Measurements from ENCODE around the gene TOGARAM2. TPM values are rescaled to one million over a fixed set of nuclear protein-coding genes. Genes with fewer than 3 reads are reported as not detected.

Gene TOGARAM2
- total and polyA plus RNA-seq, 2 of the 13 experiments (the other 11 are each of a cell fraction or from before 2014, with no cell fraction given): under 0.01 to 0.05 TPM

GRCh38 chr2:29053670-29054400 lies 72.7 kb downstream of the TOGARAM2 start:
- FAIRE-seq: no peak
- H3K4me2 ChIP-seq (ENCODE audit: low read depth, low read length): no peak overlapping the region
- no peaks in the 10 kb centered on the region for H3K36me3 ChIP-seq (replicated peaks in 1 of 2; ENCODE audit: control insufficient read depth in 1 of 2, insufficient read depth in 2 of 2, low read length in 2 of 2)
- ATAC-seq: no peak
- no peak for DNase-seq (ENCODE audit: low spot score)
- H3K4me1 ChIP-seq (ENCODE audit: insufficient read depth, low read length): no peaks in the 10 kb centered on the region
- BruUV-seq (replicated peaks): no TSS peak
- no peaks in the 10 kb centered on the region for H3K79me2 ChIP-seq (ENCODE audit: insufficient read depth, low read length)
- H3K9ac ChIP-seq (ENCODE audit: insufficient read depth, low read depth, low read length): no peak overlapping the region
- no peak overlapping the region for H3K27ac ChIP-seq (ENCODE audit: extremely low read length, insufficient read depth, low read length)
- no peak overlapping the region for H2AFZ ChIP-seq (ENCODE audit: low read length)
- H4K20me1 ChIP-seq (ENCODE audit: insufficient read depth, low read length): no peaks in the 10 kb centered on the region
- intact Hi-C loops (cut with micrococcal nuclease; ENCODE audit: unreplicated experiment): loop anchor here (2.0 kb wide), 1 partner anchor 143 kb away; no protein-coding TSS in a partner anchor
- H3K9me3 ChIP-seq (ENCODE audit: low read length): no peaks in the 10 kb centered on the region
- ChIA-PET POLR2A (no interaction called here), CTCF (ENCODE audit: low intra/inter-chr PET ratio, low total read pairs) (no interaction called here)
- H3K27me3 ChIP-seq (ENCODE audit: control insufficient read depth in 1 of 2, insufficient read depth in 2 of 2, low read length in 2 of 2): peaks cover 5 to 57% of the 10 kb centered on the region in 2 experiments; a peak in 3 of 5 replicates
- TF ChIP-seq ZNF235 (CRISPR knock-in tag; IDR thresholded peaks at IDR 0.05; ENCODE audit: borderline replicate concordance): no peak
- no peak for TF ChIP-seq ZNF883 (CRISPR knock-in tag; IDR thresholded peaks at IDR 0.05; ENCODE audit: not compliant biosample characterization)
- no peak for TF ChIP-seq ESRRA (CRISPR knock-in tag; IDR thresholded peaks at IDR 0.05; ENCODE audit: low read depth)
- TF ChIP-seq MAFG (CRISPR knock-in tag; IDR thresholded peaks at IDR 0.05): no peak
- no peak for TF ChIP-seq FOXP1 (IDR thresholded peaks at IDR 0.05)
- no peak for TF ChIP-seq FOXP1 (CRISPR knock-in tag; IDR thresholded peaks at IDR 0.05)
- no peak for TF ChIP-seq BRD4 (CRISPR knock-in tag; IDR thresholded peaks at IDR 0.05)
- no peak for TF ChIP-seq GATAD1 (CRISPR knock-in tag; IDR thresholded peaks at IDR 0.05)
- no peak for TF ChIP-seq TFDP2 (CRISPR knock-in tag; IDR thresholded peaks at IDR 0.05)
- TF ChIP-seq LRRFIP1 (CRISPR knock-in tag; conservative IDR thresholded peaks at IDR 0.05): no peak
- TF ChIP-seq SUZ12 (IDR thresholded peaks at IDR 0.05; ENCODE audit: low read depth, low read length): no peak
- no peak for TF ChIP-seq ZNF280D (CRISPR knock-in tag; IDR thresholded peaks at IDR 0.05)
- no peak for TF ChIP-seq ZSCAN9 (CRISPR knock-in tag; IDR thresholded peaks at IDR 0.05; ENCODE audit: borderline replicate concordance)
- TF ChIP-seq SMARCC2 (IDR thresholded peaks at IDR 0.05): no peak
- no peak for TF ChIP-seq YEATS2 (CRISPR knock-in tag; IDR thresholded peaks at IDR 0.05; ENCODE audit: borderline replicate concordance)
- TF ChIP-seq ZNF652 (CRISPR knock-in tag; IDR thresholded peaks at IDR 0.05; ENCODE audit: borderline replicate concordance, low read depth): no peak
- 11% methylated on average over 5 of the region's 5 CpGs for WGBS (ENCODE audit: low lambda C conversion rate)
- in situ Hi-C loops (cut with HindIII; ENCODE audit: extremely low pct_ligation_motif_present, low pct_unique_long_range_greater_than_20kb): no loop called here
- H3K4me3 ChIP-seq (replicated peaks in 1 of 3; ENCODE audit: insufficient read depth in 1 of 3, low read depth in 2 of 3, low read length in 3 of 3): no peak overlapping the region

Measured in HepG2 (cell line).